K562 (cell line): ENCODE measurements around the gene NAPA. TPM values are rescaled to one million over a fixed set of nuclear protein-coding genes. Genes with fewer than 3 reads are reported as not detected.

Experiments used
- ATAC-seq: fragments of 200-7000 bp; cut with Tn5 transposase; 3 replicates; pipeline ENCODE4 v1.9.1; 2020; ENCODE audit warnings: moderate library complexity
- BruUV-seq: library from RNA; stranded (reverse); fragments of 400-500 nt; replicated peaks from 2 replicates; lab custom pipeline; 2021; lab: Mats Ljungman, UMichigan
- CTCF ChIA-PET: fragments of 300-600 bp; formaldehyde crosslinking; extraction: SDS; loops from one replicate; lab custom pipeline; 2021; ENCODE audit warnings: low intra/inter-chr PET ratio; lab: Yijun Ruan, JAX
- POLR2A ChIA-PET: fragments of 300-600, 350-650 bp; sonication (Branson Sonifier 250); formaldehyde crosslinking; extraction: SDS; loops from one replicate; lab custom pipeline; 2021; ENCODE audit warnings: antibody characterized with exemption, inconsistent platforms; lab: Yijun Ruan, JAX
- DNase-seq, 4 experiments: peaks; one replicate each; pipeline versions ENCODE4 v3.0.0 to v3.0.0-alpha.2; 2011 to 2018; ENCODE audit warnings: low spot score in 3 of 4, mixed read lengths in 3 of 4; ENCODE audit errors: extremely low read depth in 1 of 4
- FAIRE-seq: peaks from 2 replicates; lab custom pipeline; 2011; peaks lifted over from hg19 to GRCh38; lab: Jason Lieb, UNC
- H2AFZ ChIP-seq: 2 replicates; pipeline ENCODE4 v1.6.0; 2011; ENCODE audit warnings: low read depth, low read length, control low read depth, inconsistent platforms
- H3K27ac ChIP-seq: fragments of 200-600 bp; 3 replicates; pipeline ENCODE4 v1.8.0; 2011; ENCODE audit warnings: low read depth, mild to moderate bottlenecking, control low read depth, inconsistent platforms, low read length, moderate library complexity, mixed read lengths; ENCODE audit errors: extremely low read depth
- H3K27me3 ChIP-seq, 2 experiments: fragments of 300-600 bp in 1 of 2; 2 replicates in 1 of 2; 3 replicates in 1 of 2; pipeline versions ENCODE4 v1.6.0 to v1.8.0; 2011; ENCODE audit warnings: inconsistent platforms in 2 of 2, low read length in 2 of 2, mild to moderate bottlenecking in 1 of 2, mixed read lengths in 1 of 2, moderate library complexity in 1 of 2; ENCODE audit not compliant: control insufficient read depth in 2 of 2, insufficient read depth in 2 of 2
- H3K36me3 ChIP-seq: fragments of 300-600 bp; 3 replicates; pipeline ENCODE4 v1.8.0; 2011; ENCODE audit warnings: mild to moderate bottlenecking, low read length, inconsistent platforms; ENCODE audit not compliant: control insufficient read depth, insufficient read depth
- H3K4me1 ChIP-seq, 2 experiments: fragments of 200-600 bp in 1 of 2; replicated peaks in 1 of 2; 2 replicates in 1 of 2; 3 replicates in 1 of 2; pipeline versions ENCODE4 v1.5.1 to v1.8.0; 2011; ENCODE audit warnings: inconsistent platforms in 2 of 2, low read length in 2 of 2, mild to moderate bottlenecking in 1 of 2, mixed read lengths in 1 of 2, moderate library complexity in 1 of 2; ENCODE audit not compliant: control insufficient read depth in 2 of 2, insufficient read depth in 2 of 2
- H3K4me2 ChIP-seq: 2 replicates; pipeline ENCODE4 v1.6.1; 2011; ENCODE audit warnings: low read length, control low read depth, inconsistent platforms, mixed read lengths; ENCODE audit not compliant: insufficient read depth
- H3K4me3 ChIP-seq: fragments of 200-600 bp; sonication (generic), shearing (Covaris generic); 2 replicates; pipeline ENCODE4 v1.5.1; 2016; ENCODE audit warnings: control low read depth, inconsistent platforms
- H3K79me2 ChIP-seq: fragments of 200-600 bp; 3 replicates; pipeline ENCODE4 v1.8.0; 2011; ENCODE audit warnings: low read length, inconsistent platforms; ENCODE audit not compliant: control insufficient read depth, insufficient read depth
- H3K9ac ChIP-seq, 2 experiments: 2 replicates each; pipeline versions ENCODE4 v1.6.0 to v1.6.1; 2011; ENCODE audit warnings: low read depth in 2 of 2, low read length in 2 of 2, control low read depth in 1 of 2, inconsistent platforms in 1 of 2, mild to moderate bottlenecking in 1 of 2, mixed read lengths in 1 of 2; ENCODE audit not compliant: insufficient read depth in 1 of 2
- H3K9me1 ChIP-seq: one replicate; pipeline ENCODE4 v1.6.0; 2011; ENCODE audit warnings: inconsistent platforms, mild to moderate bottlenecking, low read length, moderate library complexity; ENCODE audit not compliant: control insufficient read depth, insufficient read depth
- H3K9me3 ChIP-seq: replicated peaks from 2 replicates; pipeline ENCODE4 v1.5.1; 2011; ENCODE audit warnings: low read depth, low read length, inconsistent platforms; ENCODE audit not compliant: control insufficient read depth, insufficient read depth
- H4K20me1 ChIP-seq: replicated peaks from 2 replicates; pipeline ENCODE4 v1.6.1; 2011; ENCODE audit warnings: low read length, inconsistent platforms, mixed read lengths; ENCODE audit not compliant: control insufficient read depth, insufficient read depth
- EGR1 ChIP-seq: fragments of 450-650 bp; conservative IDR thresholded peaks from 2 replicates; pipeline ENCODE4 v1.6.1; 2017; ENCODE audit warnings: mild to moderate bottlenecking
- JUNB ChIP-seq: fragments of 450-650 bp; formaldehyde crosslinking; conservative IDR thresholded peaks from 2 replicates; pipeline ENCODE4 v1.4.0; 2020; ENCODE audit warnings: mild to moderate bottlenecking
- PRDM10 ChIP-seq: fragments of 450-650 bp; IDR thresholded peaks from 2 replicates; pipeline ENCODE4 v1.6.1; 2018; ENCODE audit not compliant: partially characterized antibody
- ZBED1 ChIP-seq: IDR thresholded peaks from 2 replicates; pipeline ENCODE4 v1.6.1; 2014
- WGBS: fragments of 100-300 bp; shearing (Covaris generic); methylation state at CpG from one replicate; pipeline ENCODE4 v1.1.6; 2016; ENCODE audit warnings: low coverage, mixed read lengths; ENCODE audit not compliant: insufficient coverage; ENCODE audit errors: missing lambda C conversion rate; 5-methylcytosine and 5-hydroxymethylcytosine counted together
- in situ Hi-C: fragments of 300-500 bp; cut with MboI; formaldehyde crosslinking; loops from 4 replicates; pipeline ENCODE4 v1.15.0; 2018; ENCODE audit warnings: inconsistent platforms, mixed read lengths
- intact Hi-C: fragments of 100-400 bp; cut with micrococcal nuclease; formaldehyde crosslinking; loops from 2 replicates; pipeline ENCODE4 v1.14.2; 2022
- polyA plus RNA-seq, 8 experiments: library from polyadenylated mRNA; depleted of rRNA in 4 of 8; stranded (reverse) in 5 of 8; unstranded in 3 of 8; fragments of >200 nt; fragmentation: Nextera tagmentation in 2 of 8; fragmentation: Illumina TruSeq in 1 of 8; extraction: Ambion mirVana in 2 of 8; extraction: Trizol in 1 of 8; gene quantifications; 2 replicates each; pipeline versions ENCODE4 v1.2.1 to v1.2.3, GENCODE V29; 2011 to 2014; ENCODE audit warnings: inconsistent platforms in 1 of 8, missing spikeins in 1 of 8
- total RNA-seq, 7 experiments: library from RNA; depleted of rRNA in 6 of 7; stranded (reverse); fragments of >200 nt in 6 of 7; fragmentation: Illumina TruSeq in 2 of 7; extraction: Trizol in 2 of 7; gene quantifications; 2 replicates each; pipeline versions ENCODE4 v1.2.1 to v1.2.3, GENCODE V29; 2011 to 2021; ENCODE audit warnings: low replicate concordance in 1 of 7

The NAPA gene
- total and polyA plus RNA-seq, 9 of the 15 experiments (the other 6 are each of a cell fraction or from before 2014, with no cell fraction given), result 5.4 to 98.6 (median 77.5) TPM

- TF ChIP-seq PRDM10 (no peak), ZBED1 (peak; percentile 81; the same call in 1 of the 2 replicates)
Observed at GRCh38 chr19:47444388-47444821, 70.5 kb downstream of the NAPA start (continued).

- Histone ChIP-seq H3K36me3 (no peaks in the 10 kb centered on the region), H2AFZ (no peak overlapping the region), H3K79me2 (no peaks in the 10 kb centered on the region), H3K4me3 (no peak overlapping the region), H3K4me1 (peaks cover 11 to 39% of the 10 kb centered on the region in 2 experiments; a peak in 4 of 5 replicates), H3K27ac (no peak overlapping the region), H3K4me2 (no peak overlapping the region), H4K20me1 (peaks cover 12% of the 10 kb centered on the region; the same call in 1 of the 2 replicates), H3K9me3 (no peaks in the 10 kb centered on the region), H3K9ac (no peak overlapping the region), H3K27me3 (peaks cover 15 to 23% of the 10 kb centered on the region in 2 experiments; a peak in 4 of 5 replicates), H3K9me1 (peaks cover 8% of the 10 kb centered on the region)
- TF ChIP-seq JUNB (CRISPR knock-in tag) (no peak), EGR1 (0 out of 2 replicates have a peak, but pooled peaks have one; percentile 22)
- 0% methylated on average over 11 of the region's 12 CpGs for WGBS
- no peak for FAIRE-seq
- POLR2A ChIA-PET, result no interaction called here
- intact Hi-C loops (loop anchor here (10.0 kb wide), 1 partner anchor 161 kb away; the partner anchor contains the start of gene BICRA), in situ Hi-C loops (no loop called here)
- no peak for DNase-seq
- no peak for ATAC-seq
- no TSS peak for BruUV-seq
- CTCF ChIA-PET, result no interaction called here
Observed at GRCh38 chr19:47443331-47443730, 71.5 kb downstream of the NAPA start.
